ENCODE data around the gene NUFIP1.
"Not testable (repeated sequence)": the region's sequence is repeated elsewhere in the genome, so short reads cannot be mapped to it uniquely, and the experiment has no call there.

Gene NUFIP1

DNA sequence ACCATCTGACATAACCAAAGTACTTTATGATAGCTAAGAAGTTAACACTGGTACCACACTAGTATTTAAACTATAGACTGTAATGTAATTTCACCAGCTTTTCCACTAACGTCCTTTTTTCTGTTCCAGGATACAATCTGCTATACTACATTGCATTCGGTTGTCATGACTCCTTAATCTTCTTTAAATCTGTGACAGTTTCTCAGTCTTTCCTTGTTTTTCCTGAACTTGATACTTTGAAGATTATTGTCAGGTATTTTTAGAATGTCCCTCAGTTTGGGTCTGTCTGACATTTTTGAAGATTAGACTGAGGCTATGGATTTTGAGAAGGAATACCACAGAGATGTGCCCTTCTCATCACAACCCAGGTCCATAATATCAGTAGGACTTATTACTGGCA lies 36.6 kb downstream of the NUFIP1 start:
- H3K4me3 ChIP-seq (ENCODE audit: low read depth, low read length): no peak overlapping the region

DNA sequence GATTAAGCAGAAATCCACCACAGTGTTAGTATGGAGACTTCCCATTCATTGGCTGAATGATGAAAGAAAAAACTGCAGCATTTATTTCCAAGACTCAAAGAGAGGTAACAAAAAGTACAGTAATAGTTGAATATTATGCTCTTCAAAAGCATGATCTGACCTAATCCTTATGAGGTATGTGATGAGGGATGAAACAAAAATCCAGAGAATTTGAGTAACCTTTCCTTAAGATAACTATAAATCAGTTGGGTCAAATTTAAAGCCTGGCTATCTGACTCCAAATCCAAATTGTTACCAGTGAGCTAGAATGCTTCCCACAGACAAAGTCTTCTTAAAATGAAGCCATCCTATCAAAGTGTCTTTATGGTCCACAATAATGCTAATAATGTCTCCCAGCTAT lies 38.1 kb downstream of the NUFIP1 start:
- no peak overlapping the region for H3K4me3 ChIP-seq (ENCODE audit: low read depth, low read length)
- DNase-seq (ENCODE audit: low read depth): no peak
- TF ChIP-seq, protein P1, sequence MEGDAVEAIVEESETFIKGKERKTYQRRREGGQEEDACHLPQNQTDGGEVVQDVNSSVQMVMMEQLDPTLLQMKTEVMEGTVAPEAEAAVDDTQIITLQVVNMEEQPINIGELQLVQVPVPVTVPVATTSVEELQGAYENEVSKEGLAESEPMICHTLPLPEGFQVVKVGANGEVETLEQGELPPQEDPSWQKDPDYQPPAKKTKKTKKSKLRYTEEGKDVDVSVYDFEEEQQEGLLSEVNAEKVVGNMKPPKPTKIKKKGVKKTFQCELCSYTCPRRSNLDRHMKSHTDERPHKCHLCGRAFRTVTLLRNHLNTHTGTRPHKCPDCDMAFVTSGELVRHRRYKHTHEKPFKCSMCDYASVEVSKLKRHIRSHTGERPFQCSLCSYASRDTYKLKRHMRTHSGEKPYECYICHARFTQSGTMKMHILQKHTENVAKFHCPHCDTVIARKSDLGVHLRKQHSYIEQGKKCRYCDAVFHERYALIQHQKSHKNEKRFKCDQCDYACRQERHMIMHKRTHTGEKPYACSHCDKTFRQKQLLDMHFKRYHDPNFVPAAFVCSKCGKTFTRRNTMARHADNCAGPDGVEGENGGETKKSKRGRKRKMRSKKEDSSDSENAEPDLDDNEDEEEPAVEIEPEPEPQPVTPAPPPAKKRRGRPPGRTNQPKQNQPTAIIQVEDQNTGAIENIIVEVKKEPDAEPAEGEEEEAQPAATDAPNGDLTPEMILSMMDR (IDR thresholded peaks at IDR 0.05; ENCODE audit: control insufficient read depth, extremely low read depth, insufficient read depth): no peak

More for the DNA sequence above, 36.6 kb downstream of the NUFIP1 start:
- DNase-seq (ENCODE audit: low read depth): no peak
- TF ChIP-seq, protein P1 (IDR thresholded peaks at IDR 0.05; ENCODE audit: control insufficient read depth, extremely low read depth, insufficient read depth): no peak

DNA sequence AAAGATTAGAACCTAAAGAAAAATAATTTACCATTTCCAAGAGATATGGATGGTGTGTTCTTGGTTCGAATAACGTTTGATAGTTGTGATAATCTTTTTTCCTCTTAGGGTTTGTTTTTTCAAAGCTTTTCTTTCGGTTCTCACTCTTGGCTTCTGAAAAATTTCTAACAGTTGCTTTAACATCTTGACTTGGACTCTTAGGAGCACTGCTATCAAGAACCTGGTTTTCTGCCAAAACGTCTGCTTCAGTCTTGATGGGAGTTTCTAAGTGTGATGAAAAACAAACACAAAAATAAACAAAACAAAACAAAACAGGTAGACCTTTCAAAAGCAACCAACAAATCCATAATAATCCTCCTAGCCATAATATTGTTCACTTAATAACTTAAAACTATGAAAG lies 45.9 kb downstream of the NUFIP1 start:
- not testable (repeated sequence) for DNase-seq (ENCODE audit: low read depth); H3K4me3 ChIP-seq (ENCODE audit: low read depth, low read length)

DNA sequence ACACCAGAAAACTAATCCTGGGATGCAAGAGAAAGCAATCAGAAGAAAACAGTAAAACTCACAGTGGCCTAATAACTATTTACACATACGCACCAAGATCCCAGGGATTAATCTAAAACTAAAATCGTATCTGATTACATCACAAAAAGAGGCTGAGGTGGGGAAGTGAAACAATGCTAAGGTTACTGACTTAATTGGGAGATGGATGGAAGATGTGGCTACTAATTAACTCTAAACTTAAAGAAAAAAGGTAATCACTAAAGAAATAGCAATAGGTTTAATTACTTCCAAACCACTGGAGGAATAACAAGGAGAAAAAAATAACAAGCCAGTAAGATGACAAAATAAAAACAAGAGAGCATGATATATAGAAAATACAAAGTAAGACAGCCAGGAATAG lies 50.4 kb downstream of the NUFIP1 start:
- DNase-seq (ENCODE audit: low read depth): no peak
- TF ChIP-seq, protein P1 (IDR thresholded peaks at IDR 0.05; ENCODE audit: control insufficient read depth, extremely low read depth, insufficient read depth): no peak

DNA sequence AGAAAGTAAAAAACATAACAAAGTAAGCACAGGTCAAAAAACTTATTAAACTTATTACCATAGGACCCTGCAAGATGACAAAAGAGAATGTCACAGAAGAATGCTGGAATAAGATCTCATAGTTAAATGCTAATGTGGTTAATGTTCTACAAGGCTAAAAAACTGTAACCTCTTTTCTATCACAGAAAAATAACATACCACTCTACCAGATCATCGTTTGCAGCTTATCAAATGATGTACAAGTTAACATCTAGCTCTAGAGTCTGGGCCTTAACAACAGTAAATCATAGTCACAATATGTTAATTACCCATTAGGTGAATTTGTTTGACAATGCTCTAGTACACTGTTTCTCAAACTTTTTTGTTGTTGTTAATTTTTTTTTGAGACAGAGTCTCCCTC lies 53.0 kb downstream of the NUFIP1 start:
- TF ChIP-seq, protein P1 (IDR thresholded peaks at IDR 0.05; ENCODE audit: control insufficient read depth, extremely low read depth, insufficient read depth): no peak
- DNase-seq (ENCODE audit: low read depth): no peak
- H3K4me3 ChIP-seq (ENCODE audit: low read depth, low read length): no peak overlapping the region

More for the DNA sequence above, 50.4 kb downstream of the NUFIP1 start:
- H3K4me3 ChIP-seq (ENCODE audit: low read depth, low read length): no peak overlapping the region

DNA sequence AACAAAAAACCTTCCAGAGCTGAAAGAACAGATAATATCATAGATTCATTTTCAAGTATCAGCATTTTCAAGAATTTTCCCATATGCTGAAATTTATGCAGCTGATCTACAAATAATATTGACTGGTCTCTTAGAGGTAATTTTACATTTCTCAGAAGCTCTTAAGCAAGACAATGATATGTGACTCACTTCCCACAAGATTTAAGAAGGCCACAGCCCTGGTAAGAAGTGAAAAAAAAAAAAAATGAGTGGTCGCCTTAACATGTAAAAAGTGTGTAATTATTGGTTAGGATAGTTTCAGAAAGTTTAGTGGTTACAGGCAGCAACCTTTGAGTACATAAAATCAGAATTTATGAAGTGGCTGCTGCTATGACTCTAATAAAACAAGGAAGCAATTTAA lies 54.5 kb downstream of the NUFIP1 start:
- no peak overlapping the region for H3K4me3 ChIP-seq (ENCODE audit: low read depth, low read length)
- no peak for DNase-seq (ENCODE audit: low read depth)
- TF ChIP-seq, protein P1 (IDR thresholded peaks at IDR 0.05; ENCODE audit: control insufficient read depth, extremely low read depth, insufficient read depth): no peak

DNA sequence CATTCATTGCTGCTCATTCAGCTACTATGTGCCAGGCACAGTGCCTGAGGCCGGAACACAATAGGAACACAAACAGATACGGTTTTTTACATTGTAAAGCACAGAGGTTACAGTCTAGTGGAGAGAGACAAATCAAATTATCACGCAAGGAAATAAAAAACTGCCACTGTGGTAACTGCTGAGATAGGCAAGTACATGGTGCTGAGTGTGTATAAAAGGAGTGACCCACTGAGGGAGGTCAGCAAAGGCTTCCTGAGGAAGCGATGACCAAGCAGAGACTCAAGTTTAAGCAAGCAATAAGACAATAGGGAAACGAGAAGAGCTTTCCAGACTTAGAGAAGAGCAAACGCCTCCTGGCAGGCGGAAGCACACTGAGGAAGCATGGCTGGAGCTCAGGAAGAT lies 56.4 kb downstream of the NUFIP1 start:
- no peak overlapping the region for H3K4me3 ChIP-seq (ENCODE audit: low read depth, low read length)

More for the DNA sequence above, 56.4 kb downstream of the NUFIP1 start:
- DNase-seq (ENCODE audit: low read depth): no peak
- TF ChIP-seq, protein P1 (IDR thresholded peaks at IDR 0.05; ENCODE audit: control insufficient read depth, extremely low read depth, insufficient read depth): no peak
